NCI-H128 (cell line): ENCODE results near the gene COL5A1.
"Not testable (repeated sequence)": the region's sequence is repeated elsewhere in the genome, so short reads cannot be mapped to it uniquely, and the experiment has no call there.

ENCODE experiments used
- DNase-seq: peaks from one replicate; lab custom pipeline; 2025; ENCODE audit not compliant: unreplicated experiment; lab: John Stamatoyannopoulos, UW

Gene COL5A1

GRCh38 chr9:134847752-134848432, 206.3 kb downstream of the COL5A1 start:
- DNase-seq = no peak

- DNase-seq = no peak
Measured at GRCh38 chr9:134848504-134848903, 206.9 kb downstream of the COL5A1 start.

- DNase-seq = no peak
Measured at GRCh38 chr9:134850611-134851010, 209.0 kb downstream of the COL5A1 start.

- no peak for DNase-seq
Measured at GRCh38 chr9:134851020-134851419, 209.4 kb downstream of the COL5A1 start.

- no peak for DNase-seq
Measured at GRCh38 chr9:134852906-134853654, 211.5 kb downstream of the COL5A1 start.

- no peak for DNase-seq
Measured at GRCh38 chr9:134853893-134854292, 212.3 kb downstream of the COL5A1 start.

GRCh38 chr9:134854541-134854981, 213.0 kb downstream of the COL5A1 start:
- DNase-seq = no peak

- DNase-seq = no peak
Measured at GRCh38 chr9:134855231-134855899, 213.8 kb downstream of the COL5A1 start.

- DNase-seq = no peak
Measured at GRCh38 chr9:134855900-134856377, 214.3 kb downstream of the COL5A1 start.

GRCh38 chr9:134857451-134857850, 215.8 kb downstream of the COL5A1 start:
- DNase-seq = not testable (repeated sequence)

GRCh38 chr9:134858051-134858841, 216.6 kb downstream of the COL5A1 start:
- no peak for DNase-seq

- no peak for DNase-seq
Measured at GRCh38 chr9:134860510-134860909, 218.9 kb downstream of the COL5A1 start.

GRCh38 chr9:134861595-134862334, 220.2 kb downstream of the COL5A1 start:
- DNase-seq = no peak

- DNase-seq = no peak
Measured at GRCh38 chr9:134863306-134863902, 221.8 kb downstream of the COL5A1 start.

GRCh38 chr9:134863941-134864820, 222.6 kb downstream of the COL5A1 start:
- DNase-seq = no peak

GRCh38 chr9:134864821-134865190, 223.2 kb downstream of the COL5A1 start:
- DNase-seq = no peak

GRCh38 chr9:134867917-134868750, 226.5 kb downstream of the COL5A1 start:
- DNase-seq = no peak
